ENCODE results near the gene LCN15.

GRCh38 chr9:136744773-136745172, 19.5 kb downstream of the LCN15 start:
- TF ChIP-seq EZH2 (IDR thresholded peaks at IDR 0.05; ENCODE audit: low read depth) (no peak), CTCF (conservative IDR thresholded peaks at IDR 0.05) (no peak)
